Umbilical cord (tissue), 2 donors: Measurements from ENCODE around the gene BBC3. TPM values are rescaled to one million over a fixed set of nuclear protein-coding genes. Genes with fewer than 3 reads are reported as not detected.
"Not testable (repeated sequence)": the region's sequence is repeated elsewhere in the genome, so short reads cannot be mapped to it uniquely, and the experiment has no call there.

ENCODE experiments used
- DNase-seq: peaks from one replicate; pipeline ENCODE4 v3.0.0-alpha.2; 2015; ENCODE audit warnings: low spot score
- total RNA-seq: library from RNA; depleted of rRNA; stranded (reverse); fragments of >200 nt; gene quantifications from one replicate; pipeline ENCODE4 v1.2.3, GENCODE V29; 2014; ENCODE audit warnings: low replicate concordance; ENCODE audit not compliant: insufficient read depth

BBC3 gene, protein sequence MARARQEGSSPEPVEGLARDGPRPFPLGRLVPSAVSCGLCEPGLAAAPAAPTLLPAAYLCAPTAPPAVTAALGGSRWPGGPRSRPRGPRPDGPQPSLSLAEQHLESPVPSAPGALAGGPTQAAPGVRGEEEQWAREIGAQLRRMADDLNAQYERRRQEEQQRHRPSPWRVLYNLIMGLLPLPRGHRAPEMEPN
- total RNA-seq, result 1.2 TPM

DNA sequence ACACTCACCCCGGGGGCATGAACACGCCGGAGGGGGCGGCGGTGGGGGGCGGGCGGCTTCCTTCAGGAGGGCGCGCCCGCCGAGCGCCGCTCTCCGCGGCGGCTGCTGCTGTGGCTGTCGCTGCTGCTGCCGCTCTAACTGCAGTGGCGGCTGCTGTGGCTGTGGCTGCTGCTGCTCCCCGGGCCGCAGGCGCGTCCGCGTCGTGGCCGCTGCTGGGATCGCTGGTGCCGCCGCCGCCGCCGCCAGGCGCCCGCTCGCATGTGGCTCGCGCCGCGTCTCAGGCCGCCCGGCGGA, at the start of gene BBC3:
Gene BBC3 (minus strand): TSS at position 279 of the 294 bp plus-strand sequence. CDS start 2,768 bp downstream, outside the sequence.
- DNase-seq, result no peak

DNA sequence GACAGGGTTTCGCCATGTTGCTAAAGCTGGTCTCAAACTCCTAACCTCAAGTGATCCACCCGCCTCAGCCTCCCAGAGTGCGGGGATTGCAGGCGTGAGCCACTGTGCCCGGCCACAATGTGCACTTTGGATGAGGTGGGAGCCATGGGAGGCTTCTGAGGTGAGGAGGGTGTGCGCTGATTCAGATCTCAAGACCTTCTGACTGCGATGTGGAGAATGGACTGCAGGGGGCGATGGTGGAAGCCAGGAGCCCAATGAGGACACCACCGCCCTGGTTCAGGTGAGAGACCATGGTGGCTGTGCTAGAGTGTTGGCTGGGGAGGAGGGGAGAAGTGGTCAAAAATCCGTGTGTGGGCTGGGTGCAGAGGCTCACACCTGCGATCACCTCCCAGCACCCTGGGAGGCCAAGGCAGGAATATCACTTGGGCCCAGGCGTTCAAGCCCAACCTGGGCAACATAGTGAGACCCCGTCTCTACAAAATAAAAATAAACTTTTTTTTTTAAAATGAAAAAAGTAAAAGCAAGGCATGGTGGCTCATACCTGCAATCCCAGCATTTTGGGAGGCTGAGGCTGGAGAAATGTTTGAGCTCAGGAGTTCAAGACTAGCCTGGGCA, 49.3 kb upstream of the BBC3 start:
- DNase-seq, result no peak

DNA sequence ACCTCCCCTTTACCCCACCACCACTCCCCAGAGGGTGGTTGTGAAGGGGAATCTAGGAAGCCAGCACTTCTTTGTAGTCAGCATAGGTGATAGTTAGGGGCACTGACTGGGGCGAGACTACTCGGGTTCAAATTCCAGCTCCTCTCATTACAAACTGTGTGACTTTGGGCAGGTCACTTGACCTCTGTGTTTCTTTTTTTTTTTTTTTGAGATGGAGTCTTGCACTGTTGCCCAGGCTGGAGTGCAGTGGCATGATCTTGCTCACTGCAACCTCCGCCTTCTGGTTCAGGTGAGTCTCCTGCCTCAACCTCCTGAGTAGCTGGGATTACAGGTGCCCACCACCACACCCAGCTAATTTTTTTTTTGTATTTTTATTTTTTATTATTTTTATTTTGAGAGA, 45.5 kb upstream of the BBC3 start:
- not testable (repeated sequence) for DNase-seq

DNA sequence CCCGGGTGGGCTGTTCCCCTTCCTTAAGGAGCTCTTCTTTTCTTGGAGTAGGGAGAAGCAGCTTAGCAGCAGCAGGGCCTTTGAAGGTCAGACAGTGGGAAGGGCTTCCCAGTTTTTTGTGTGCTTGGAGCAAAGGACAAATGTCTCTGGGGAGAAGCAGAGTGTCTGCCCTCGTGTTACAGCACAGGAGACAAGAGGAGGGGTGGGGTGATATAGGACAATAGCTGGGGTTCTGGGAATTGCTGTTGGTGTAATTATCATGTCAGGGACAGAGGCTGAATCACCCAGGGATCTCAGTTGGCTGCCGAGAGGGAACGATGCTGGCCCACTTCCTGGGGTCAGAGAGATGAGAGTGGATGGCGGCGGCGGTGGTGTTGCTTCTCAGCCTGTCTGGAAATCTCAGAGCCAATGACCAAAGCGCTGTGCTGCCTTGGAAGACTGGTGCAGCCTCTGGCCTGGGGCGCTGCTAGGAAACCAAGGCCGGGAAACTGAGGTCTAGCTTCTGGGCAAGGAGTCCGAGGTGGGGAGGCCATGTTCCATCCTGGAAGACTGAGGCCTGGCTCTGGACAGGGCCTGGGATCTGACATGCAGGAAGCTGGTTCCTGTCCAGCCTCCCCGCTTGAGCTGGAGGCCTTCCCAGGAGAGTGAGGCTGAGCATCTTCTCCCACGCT, 44.9 kb upstream of the BBC3 start:
- no peak for DNase-seq

DNA sequence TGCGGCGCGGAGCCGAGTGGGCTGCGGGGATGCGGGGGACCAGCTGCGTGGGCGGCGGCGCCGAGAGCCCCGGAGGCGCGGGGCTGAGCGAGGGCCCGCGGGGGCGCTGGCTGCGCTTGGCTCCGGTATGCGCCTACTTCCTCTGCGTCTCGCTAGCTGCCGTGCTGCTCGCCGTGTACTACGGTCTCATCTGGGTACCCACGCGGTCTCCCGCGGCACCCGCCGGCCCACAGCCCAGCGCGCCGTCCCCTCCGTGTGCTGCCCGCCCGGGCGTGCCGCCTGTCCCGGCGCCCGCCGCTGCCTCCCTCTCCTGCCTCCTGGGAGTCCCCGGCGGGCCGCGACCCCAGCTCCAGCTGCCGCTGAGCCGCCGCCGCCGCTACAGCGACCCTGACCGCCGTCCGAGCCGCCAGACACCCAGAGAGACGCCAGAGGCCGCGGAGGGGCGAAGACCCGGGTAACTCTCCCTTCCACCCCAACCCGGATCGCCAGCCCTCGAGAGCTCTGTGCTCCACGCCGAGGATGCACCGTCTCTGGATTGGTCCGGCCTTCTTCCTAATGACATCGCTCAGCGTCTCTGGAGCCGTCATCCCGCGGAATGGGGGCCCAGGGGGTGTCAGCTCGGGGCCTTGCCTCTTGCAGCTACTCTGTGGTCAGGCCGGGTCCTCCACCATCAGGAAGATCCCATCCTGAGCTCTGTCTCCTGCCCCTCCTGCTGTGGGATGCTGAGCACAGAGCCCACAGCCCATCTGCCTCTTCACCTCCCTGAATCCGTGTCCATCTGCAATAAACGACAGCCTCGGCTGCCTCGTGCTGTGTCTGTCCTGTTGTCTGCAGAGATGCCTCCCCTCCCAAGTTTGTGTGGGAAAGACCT, 44.1 kb upstream of the BBC3 start:
- peak; percentile 40 for DNase-seq

DNA sequence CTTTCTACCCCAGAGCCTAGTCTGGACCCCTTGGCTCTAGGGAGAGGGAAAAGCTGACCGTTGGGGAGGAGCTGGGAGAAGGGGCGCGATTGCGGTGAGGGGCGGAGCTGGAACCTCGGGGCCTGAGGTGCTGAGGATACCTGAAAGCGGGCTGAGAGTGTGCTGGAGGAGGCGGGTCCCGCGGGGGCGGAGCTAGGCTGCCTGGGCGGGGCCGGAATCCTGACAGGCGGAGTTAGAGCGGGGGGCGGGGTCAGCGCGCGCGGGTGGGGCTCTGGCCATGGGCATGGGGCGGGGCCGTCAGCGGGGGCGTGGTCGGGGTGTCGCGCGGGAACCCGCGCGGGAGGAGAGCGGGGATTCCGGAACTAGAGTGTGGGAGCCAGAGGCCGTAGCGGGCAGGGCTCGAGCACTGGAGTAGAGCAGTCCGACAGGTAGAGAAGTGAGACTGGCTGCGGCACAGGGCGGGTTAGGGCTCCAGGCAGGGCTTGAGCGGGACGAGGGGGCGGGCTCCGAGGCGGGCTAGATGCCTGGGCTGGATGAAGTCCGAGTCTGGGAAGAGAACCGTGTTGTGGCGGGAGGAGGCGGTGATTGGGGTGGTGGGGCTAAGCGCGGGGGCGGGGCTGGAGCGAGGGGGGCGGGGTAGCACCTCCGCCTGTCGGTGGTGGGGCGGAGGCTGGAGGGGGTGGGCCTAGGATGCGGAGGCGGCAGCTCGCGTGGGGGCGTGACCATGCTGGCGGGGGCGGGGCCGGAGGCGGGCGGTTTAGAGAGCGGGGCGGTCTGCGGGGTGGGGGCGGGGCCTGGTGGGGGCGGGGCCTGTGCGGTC, 43.3 kb upstream of the BBC3 start, which contains the start of gene INAFM1:
Gene INAFM1 (plus strand): TSS at position 815 of the 820 bp plus-strand sequence. CDS start 35 bp downstream, outside the sequence.
- DNase-seq, result peak; percentile 96

DNA sequence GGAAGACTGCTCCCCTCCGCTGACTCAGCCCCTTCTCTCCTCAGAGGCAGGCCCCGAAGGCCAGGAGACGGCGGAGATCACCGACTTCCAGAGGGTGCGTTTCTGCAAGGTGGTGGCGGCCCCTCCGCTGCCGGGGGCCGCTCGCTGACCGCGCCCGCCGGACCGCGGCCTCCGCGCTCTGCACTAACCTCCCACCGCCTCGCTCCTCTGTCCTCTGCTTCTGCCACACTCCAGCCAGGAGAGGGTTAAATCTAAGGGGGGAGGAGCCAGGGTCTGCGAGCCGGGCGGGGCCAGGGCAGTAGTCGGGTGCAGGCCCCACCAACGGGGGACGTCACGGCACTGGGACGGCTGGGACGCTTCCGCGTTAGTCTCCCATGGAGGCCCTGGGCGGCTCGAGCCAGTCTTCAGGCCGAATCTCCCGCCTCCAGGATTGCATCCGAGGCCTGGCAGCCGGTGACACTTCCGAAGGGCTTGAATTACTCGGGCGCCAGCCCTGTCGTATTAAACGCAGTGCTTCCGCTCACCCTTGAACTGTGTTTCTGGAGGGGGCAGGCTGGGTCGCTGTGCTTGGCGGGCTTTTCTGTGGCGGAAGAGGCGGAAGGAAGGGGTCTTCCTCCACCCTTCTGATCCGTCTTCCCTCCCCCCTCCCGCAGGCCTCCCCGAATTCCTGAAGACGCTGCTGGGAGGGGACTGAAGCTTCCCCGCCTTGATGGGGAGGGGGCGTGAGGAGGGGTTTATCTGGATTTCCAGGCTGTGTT, 42.5 kb upstream of the BBC3 start:
- peak; percentile 98 for DNase-seq

DNA sequence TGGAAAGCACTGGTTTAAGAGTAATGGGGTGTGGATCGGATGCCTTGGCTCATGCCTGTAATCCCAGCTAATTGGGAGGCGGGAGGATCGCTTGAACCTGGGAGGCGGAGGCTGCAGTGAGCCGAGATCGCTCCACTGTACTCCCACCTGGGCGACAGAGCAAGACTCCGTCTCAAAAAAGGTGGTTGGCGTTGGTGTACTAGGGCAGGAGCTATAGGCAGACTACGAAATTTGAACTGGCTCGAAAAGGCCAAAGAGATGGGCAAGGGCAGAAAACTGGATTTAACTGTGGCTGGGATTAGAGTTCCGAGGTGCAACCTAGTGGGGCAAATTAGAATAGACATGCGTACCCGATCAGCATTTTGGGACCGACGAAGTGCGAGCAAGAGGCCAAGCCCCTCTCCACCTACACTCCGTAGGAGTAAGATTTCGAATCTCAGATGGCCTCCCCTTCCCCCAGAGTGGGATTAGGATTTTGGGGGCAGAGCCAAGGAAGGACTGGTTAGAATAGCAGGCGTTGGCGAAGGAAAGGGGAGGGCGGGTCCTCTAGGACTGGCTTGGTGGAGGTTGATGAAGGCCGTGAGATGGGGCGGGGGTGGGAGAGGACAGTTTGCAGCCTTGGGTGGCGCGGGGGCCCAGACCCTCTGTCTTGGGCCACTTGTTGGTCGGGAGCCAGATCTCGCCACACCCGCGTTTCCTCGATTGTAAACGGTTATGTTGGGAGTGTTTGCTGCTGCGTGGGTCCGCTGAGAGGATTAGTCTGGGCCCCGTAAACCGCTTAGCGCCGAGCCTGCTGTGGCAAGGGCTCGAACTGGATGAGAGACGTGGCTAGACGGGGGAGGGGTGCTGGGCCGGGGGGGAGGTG, 41.7 kb upstream of the BBC3 start:
- peak; percentile 84 for DNase-seq

DNA sequence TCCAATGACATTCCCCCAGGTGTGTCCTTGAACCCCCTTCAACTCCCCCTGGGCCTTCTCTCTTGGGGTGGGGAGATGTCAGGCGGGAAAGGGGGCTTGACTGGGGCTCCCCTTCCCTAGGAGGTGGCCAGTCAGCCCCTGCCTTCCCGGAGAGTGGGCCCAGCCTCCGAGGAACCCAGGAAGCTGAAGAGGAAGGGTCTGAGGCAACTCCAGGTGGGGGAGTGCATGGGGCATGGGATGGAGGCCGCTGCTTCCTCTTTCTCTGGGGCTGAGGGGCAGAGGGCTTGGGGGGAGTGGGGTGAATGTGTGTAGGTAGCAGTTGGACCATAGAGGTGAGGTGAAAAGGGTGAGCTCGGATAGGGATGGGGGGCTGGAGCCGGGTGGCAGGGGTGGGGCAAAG, 41.0 kb upstream of the BBC3 start:
- no peak for DNase-seq

DNA sequence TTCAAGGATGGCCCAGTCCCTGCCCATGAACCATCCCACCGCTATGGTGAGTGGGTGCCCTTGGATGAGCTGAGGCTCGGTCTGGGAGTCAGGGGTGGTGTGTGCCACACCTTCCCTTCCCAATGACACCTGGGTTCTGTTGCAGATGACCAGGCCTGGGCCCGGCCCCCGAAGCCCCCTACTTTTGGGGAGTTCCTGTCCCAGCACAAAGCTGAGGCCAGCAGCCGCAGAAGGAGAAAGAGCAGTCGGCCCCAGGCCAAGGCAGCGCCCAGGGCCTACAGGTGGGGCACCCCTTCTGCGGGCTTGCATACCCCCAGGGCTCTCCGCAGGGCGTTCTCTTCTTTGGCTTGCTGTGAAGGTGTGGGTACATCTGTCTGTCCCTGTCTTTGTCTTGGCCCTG, 39.4 kb upstream of the BBC3 start:
- DNase-seq, result no peak

DNA sequence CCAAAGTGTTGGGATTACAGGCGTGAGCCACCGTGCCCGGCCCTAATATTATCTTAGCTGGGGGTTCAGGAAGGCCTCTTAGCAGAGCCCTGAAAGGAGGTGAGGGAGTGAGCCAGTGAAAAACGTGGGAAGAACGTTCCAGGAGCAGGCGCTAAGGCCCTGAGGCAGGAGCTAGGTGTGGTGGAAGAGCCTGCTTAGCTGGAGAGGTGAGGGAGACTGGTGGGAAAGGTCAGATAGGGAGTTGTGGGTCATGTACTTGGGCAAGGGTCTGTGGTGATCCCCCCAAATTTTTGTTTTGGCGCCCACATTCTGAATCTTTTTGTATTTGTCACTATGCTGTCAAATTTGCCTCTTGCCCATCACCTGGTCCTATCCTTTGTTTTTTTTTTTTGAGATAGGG, 38.6 kb upstream of the BBC3 start:
- DNase-seq, result no peak

DNA sequence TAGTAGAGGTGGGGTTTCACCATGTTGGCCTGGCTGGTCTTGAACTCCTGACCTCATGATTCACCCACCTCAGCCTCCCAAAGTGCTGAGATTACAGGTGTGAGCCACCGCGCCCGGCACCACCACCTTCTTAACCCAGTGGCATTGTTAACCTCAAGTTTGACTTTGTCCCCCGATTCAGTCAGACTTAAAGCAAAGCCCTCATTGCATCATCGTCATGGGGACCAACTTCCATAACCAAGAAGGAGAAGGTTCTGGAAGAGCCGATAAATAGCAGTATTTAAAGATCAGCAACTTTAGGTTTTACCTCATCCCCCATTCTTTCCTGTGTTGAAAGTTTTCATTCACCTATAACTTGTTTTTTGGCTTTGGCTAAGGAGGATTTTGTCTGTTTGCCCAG, 37.0 kb upstream of the BBC3 start:
- no peak for DNase-seq

DNA sequence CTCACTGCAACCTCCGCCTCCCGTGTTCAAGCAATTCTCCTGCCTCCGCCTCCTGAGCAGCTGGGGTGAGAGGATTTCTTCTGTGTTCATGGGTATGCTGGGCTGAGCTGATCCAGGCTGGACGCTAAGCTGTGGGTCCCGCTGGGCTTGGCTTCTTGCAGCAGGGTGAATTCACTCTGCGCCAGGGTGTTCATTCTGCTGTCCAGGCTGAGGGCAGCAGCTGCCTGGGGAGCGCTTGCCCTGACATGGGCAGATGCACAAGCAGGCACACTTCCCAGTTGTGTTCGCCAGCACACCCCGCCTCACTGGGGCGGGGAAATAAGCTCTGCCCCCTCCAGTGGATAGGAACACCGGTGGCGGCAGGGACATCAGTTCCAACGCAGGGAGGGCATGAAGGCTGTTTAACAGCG, 36.4 kb upstream of the BBC3 start:
- no peak for DNase-seq

DNA sequence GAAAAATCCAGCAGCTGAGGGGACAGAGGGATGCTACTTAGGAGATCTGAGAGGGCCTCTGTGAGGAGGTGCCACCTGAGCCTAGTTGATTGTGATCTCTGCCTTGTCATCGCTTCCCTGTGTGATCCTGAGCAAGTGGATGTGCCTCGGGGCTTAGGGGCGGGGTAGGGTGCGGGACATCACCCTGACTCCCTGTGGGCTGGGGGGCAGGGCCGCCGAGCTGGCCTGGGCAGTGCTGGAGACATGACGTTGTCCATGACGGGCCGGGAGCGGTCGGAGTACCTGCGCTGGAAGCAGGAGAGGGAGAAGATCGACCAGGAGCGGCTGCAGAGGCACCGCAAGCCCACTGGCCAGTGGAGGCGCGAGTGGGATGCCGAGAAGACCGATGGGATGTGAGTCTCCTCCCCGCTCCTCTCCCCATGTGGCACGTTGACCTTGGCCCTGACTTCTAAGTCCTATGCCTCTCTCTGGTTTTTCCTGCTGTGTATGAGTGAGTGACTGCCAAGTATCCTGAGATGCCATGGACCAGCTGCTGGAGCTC, 35.5 kb upstream of the BBC3 start:
- DNase-seq, result no peak

DNA sequence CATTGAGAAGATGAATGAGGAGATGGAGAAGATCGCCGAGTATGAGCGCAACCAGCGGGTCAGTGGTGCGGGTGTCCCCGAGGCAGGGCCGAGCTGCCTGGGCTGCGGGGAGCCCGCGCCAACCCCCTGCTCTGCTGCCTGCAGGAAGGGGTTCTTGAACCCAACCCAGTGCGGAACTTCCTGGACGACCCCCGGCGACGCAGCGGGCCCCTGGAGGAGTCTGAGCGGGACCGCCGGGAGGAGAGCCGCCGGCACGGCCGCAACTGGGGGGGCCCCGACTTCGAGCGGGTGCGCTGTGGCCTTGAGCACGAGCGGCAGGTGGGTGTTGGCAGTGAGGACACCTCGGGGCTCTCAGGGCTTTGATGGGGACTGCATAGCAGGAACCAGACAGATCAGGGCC, 33.6 kb upstream of the BBC3 start:
- no peak for DNase-seq

DNA sequence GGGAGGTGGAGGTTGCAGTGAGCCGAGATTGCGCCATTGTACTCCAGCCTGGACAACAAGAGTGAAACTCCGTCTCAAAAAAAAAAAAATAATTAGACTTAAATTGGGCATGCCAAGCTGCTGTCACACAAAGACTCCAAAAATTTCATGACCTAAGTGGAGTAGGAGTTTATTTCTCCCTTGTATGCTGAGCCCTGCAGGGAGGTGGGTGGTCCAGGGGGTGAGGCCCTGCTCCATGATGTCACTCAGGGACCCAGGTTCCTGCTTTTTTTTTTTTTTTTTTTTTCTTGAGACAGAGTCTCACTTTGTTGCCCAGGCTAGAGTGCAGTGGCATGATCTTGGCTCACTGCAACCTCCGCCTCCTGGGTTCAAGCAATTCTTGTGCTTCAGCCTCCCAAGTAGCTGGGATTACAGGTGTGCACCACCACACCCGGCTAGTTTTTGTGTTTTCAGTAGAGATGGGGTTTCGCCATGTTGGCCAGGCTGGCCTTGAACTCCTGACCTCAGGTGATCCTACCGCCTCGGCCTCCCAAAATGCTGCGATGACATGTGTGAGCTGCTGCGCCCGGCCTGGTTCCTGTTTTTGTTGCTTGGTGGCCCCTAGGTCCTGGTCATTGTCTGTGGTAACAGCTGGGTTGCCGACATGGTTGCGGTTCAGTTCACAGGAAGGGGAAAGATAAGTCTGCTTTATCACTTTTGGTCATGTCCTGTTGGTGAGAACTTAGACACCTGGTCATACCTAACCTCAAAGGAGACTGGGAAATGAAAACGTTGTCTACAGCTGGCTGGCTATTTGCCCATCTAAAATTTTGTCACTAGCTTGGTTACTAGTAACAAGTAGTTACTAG, 31.2 kb upstream of the BBC3 start:
- DNase-seq, result not testable (repeated sequence)

DNA sequence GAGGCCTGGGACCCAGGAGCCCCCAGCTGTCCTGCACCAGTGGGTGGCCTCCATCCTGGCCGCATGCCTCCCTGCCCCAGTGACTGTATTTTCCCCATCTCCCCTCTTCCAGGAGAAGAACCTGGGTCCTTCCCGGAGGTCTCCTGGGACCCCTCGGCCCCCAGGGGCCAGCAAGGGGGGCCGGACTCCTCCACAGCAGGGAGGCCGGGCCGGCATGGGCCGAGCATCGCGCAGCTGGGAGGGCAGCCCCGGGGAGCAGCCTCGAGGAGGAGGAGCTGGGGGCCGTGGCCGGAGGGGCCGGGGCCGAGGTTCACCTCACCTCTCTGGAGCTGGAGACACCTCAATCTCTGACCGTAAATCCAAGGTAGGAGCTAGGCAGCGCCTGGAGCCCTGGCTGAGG, 29.5 kb upstream of the BBC3 start:
- no peak for DNase-seq

DNA sequence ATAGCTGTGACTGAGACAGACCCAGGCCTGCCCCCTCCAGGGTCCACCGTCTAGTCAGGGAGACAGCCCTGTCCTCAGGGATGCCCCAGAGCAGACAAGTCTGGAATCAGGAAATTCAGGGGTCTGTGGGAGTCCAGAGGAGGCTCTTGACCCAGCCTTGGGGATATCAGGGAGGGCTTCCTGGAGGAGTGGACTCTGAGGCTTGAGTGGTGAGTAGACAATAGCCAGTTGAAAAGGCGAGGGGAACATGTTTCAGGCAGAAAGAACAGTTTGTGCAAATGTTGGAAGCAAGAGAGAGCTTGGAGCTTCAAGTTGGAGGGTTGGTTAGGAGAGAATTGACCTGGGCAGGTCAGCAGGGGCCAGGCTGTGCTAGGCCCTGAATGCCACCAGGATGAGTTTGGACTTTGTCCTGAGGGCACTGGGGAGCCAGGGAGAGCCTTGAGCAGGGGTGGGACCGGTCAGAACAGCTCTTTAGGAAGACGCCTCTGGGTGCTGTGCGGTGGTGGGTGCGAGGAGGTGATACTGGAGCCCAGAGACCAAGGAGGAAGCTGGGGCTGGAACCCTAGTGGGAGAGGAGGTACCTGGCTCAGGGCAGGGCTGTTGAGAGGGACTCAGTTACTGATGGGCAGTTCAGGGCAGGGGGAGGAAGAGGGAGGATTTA, 28.0 kb upstream of the BBC3 start:
- no peak for DNase-seq
